IMR-90 (cell line): ENCODE data around the gene SLAMF6. TPM values are rescaled to one million over a fixed set of nuclear protein-coding genes. Genes with fewer than 3 reads are reported as not detected.

ENCODE experiments used
- ATAC-seq: fragments of 200-7000 bp; cut with Tn5 transposase; 2 replicates; pipeline ENCODE4 v1.9.1; 2020; ENCODE audit warnings: low read depth, mild to moderate bottlenecking, moderate library complexity
- BruUV-seq: library from RNA; stranded (reverse); fragments of 400-500 nt; replicated peaks from 2 replicates; lab custom pipeline; 2021; lab: Mats Ljungman, UMichigan
- CTCF ChIA-PET: fragments of 300-600 bp; formaldehyde crosslinking; extraction: SDS; loops from one replicate; lab custom pipeline; 2021; ENCODE audit warnings: antibody characterized with exemption; lab: Yijun Ruan, JAX
- POLR2A ChIA-PET: fragments of 300-600 bp; sonication (Branson Sonifier 250); formaldehyde crosslinking; loops from one replicate; lab custom pipeline; 2022; ENCODE audit warnings: antibody characterized with exemption; ENCODE audit not compliant: unreplicated experiment; lab: Charles Lee
- DNase-seq: peaks from one replicate; pipeline ENCODE4 v3.0.0; 2013
- H2AFZ ChIP-seq: replicated peaks from 2 replicates; pipeline ENCODE3; 2013; ENCODE audit warnings: low read length, mild to moderate bottlenecking; ENCODE audit not compliant: poor library complexity
- H2AK5ac ChIP-seq: 2 replicates; pipeline ENCODE4 v1.6.1; 2013; ENCODE audit warnings: low read depth, low read length, inconsistent platforms
- H2AK9ac ChIP-seq: replicated peaks from 2 replicates; pipeline ENCODE3; 2013; ENCODE audit warnings: mild to moderate bottlenecking, low read depth, low read length, moderate library complexity; ENCODE audit not compliant: poor library complexity
- H2BK120ac ChIP-seq: 2 replicates; pipeline ENCODE4 v1.6.1; 2013; ENCODE audit warnings: low read depth, low read length, inconsistent platforms
- H2BK15ac ChIP-seq: 3 replicates; pipeline ENCODE4 v1.6.1; 2013; ENCODE audit warnings: low read depth, low read length, inconsistent platforms
- H2BK20ac ChIP-seq: 2 replicates; pipeline ENCODE4 v1.6.1; 2013; ENCODE audit warnings: low read depth, mild to moderate bottlenecking, inconsistent platforms, low read length, moderate library complexity
- H2BK5ac ChIP-seq: 2 replicates; pipeline ENCODE4 v1.6.1; 2013; ENCODE audit warnings: mild to moderate bottlenecking, low read depth, low read length, inconsistent platforms; ENCODE audit not compliant: poor library complexity, severe bottlenecking
- H3K14ac ChIP-seq: replicated peaks from 2 replicates; pipeline ENCODE4 v1.6.1; 2013; ENCODE audit warnings: low read depth, low read length, inconsistent platforms
- H3K18ac ChIP-seq: 2 replicates; pipeline ENCODE4 v1.6.1; 2013; ENCODE audit warnings: low read depth, low read length, control low read depth
- H3K23ac ChIP-seq: 2 replicates; pipeline ENCODE4 v1.6.1; 2013; ENCODE audit warnings: low read depth, low read length, inconsistent platforms
- H3K27ac ChIP-seq: 2 replicates; pipeline ENCODE4 v1.5.1; 2013; ENCODE audit warnings: mild to moderate bottlenecking, control low read depth, low read length; ENCODE audit not compliant: insufficient read depth
- H3K27me3 ChIP-seq: 2 replicates; pipeline ENCODE4 v1.6.1; 2013; ENCODE audit warnings: low read length; ENCODE audit not compliant: control insufficient read depth, insufficient read depth
- H3K36me3 ChIP-seq: 2 replicates; pipeline ENCODE4 v1.6.1; 2013; ENCODE audit warnings: low read length, mixed read lengths; ENCODE audit not compliant: control insufficient read depth, insufficient read depth
- H3K4ac ChIP-seq: 2 replicates; pipeline ENCODE4 v1.6.1; 2013; ENCODE audit warnings: low read depth, low read length, inconsistent platforms
- H3K4me1 ChIP-seq: 2 replicates; pipeline ENCODE4 v1.6.1; 2013; ENCODE audit warnings: low read length, mixed read lengths; ENCODE audit not compliant: control insufficient read depth, insufficient read depth
- H3K4me2 ChIP-seq: 2 replicates; pipeline ENCODE4 v1.6.1; 2013; ENCODE audit warnings: low read depth, mild to moderate bottlenecking, control low read depth, low read length, moderate library complexity
- H3K4me3 ChIP-seq: 2 replicates; pipeline ENCODE4 v1.5.1; 2013; ENCODE audit warnings: low read depth, mild to moderate bottlenecking, control low read depth, low read length, moderate library complexity; ENCODE audit not compliant: insufficient read depth
- H3K56ac ChIP-seq: 2 replicates; pipeline ENCODE4 v1.6.1; 2013; ENCODE audit warnings: low read length, inconsistent platforms; ENCODE audit not compliant: insufficient read depth; ENCODE audit errors: extremely low read depth
- H3K79me1 ChIP-seq, 2 experiments: 2 replicates each; pipeline ENCODE4 v1.6.1; 2013; ENCODE audit warnings: low read length in 2 of 2, inconsistent platforms in 1 of 2, low read depth in 1 of 2
- H3K9ac ChIP-seq: 2 replicates; pipeline ENCODE4 v1.6.1; 2013; ENCODE audit warnings: low read depth, low read length, control low read depth
- H3K9me1 ChIP-seq: 2 replicates; pipeline ENCODE4 v1.6.1; 2013; ENCODE audit warnings: low read length, inconsistent platforms; ENCODE audit not compliant: insufficient read depth
- H3K9me3 ChIP-seq: 2 replicates; pipeline ENCODE4 v1.6.1; 2013; ENCODE audit warnings: low read length; ENCODE audit not compliant: control insufficient read depth, insufficient read depth
- H4K20me1 ChIP-seq: 2 replicates; pipeline ENCODE4 v1.6.1; 2013; ENCODE audit warnings: low read length, inconsistent platforms; ENCODE audit not compliant: insufficient read depth
- H4K5ac ChIP-seq: 2 replicates; pipeline ENCODE4 v1.6.1; 2013; ENCODE audit warnings: mild to moderate bottlenecking, low read depth, low read length, control low read depth
- H4K8ac ChIP-seq, 2 experiments: 2 replicates each; pipeline ENCODE4 v1.6.1; 2013; ENCODE audit warnings: low read depth in 2 of 2, low read length in 2 of 2, control low read depth in 1 of 2, inconsistent platforms in 1 of 2
- H4K91ac ChIP-seq: 2 replicates; pipeline ENCODE4 v1.6.1; 2013; ENCODE audit warnings: low read depth, low read length, inconsistent platforms; ENCODE audit not compliant: insufficient read depth
- BHLHE40 ChIP-seq: fragments of 150-350 bp; IDR thresholded peaks from 2 replicates; pipeline ENCODE4 v1.6.1; 2016; ENCODE audit warnings: mild to moderate bottlenecking, low read depth, low read length
- CEBPB ChIP-seq: IDR thresholded peaks from 2 replicates; pipeline ENCODE4 v1.6.1; 2012; ENCODE audit warnings: low read depth, low read length, improper control_type of control experiment
- CHD1 ChIP-seq: IDR thresholded peaks from 2 replicates; pipeline ENCODE4 v1.6.1; 2012; ENCODE audit warnings: low read depth, low read length, improper control_type of control experiment
- CTCF ChIP-seq: conservative IDR thresholded peaks from 2 replicates; pipeline ENCODE4 v1.5.1; 2012; ENCODE audit warnings: mild to moderate bottlenecking, low read depth, low read length, improper control_type of control experiment
- ELK1 ChIP-seq: fragments of 150-350 bp; IDR thresholded peaks from 2 replicates; pipeline ENCODE4 v1.6.1; 2016; ENCODE audit warnings: low read depth, mild to moderate bottlenecking, low read length, moderate library complexity, borderline replicate concordance
- FOS ChIP-seq: fragments of 150-350 bp; IDR thresholded peaks from 2 replicates; pipeline ENCODE4 v1.6.1; 2016; ENCODE audit warnings: low read depth, low read length
- MAFK ChIP-seq: IDR thresholded peaks from 2 replicates; pipeline ENCODE4 v1.6.1; 2012; ENCODE audit warnings: low read depth, low read length, improper control_type of control experiment
- MAZ ChIP-seq: IDR thresholded peaks from 2 replicates; pipeline ENCODE4 v1.6.1; 2012; ENCODE audit warnings: low read depth, mild to moderate bottlenecking, low read length, improper control_type of control experiment, moderate library complexity, borderline replicate concordance
- MXI1 ChIP-seq: IDR thresholded peaks from 2 replicates; pipeline ENCODE4 v1.6.1; 2012; ENCODE audit warnings: low read depth, mild to moderate bottlenecking, low read length, moderate library complexity, borderline replicate concordance
- NFE2L2 ChIP-seq: fragments of 150-350 bp; IDR thresholded peaks from 2 replicates; pipeline ENCODE4 v1.6.1; 2016; ENCODE audit warnings: low read depth, mild to moderate bottlenecking, low read length
- RCOR1 ChIP-seq: IDR thresholded peaks from 2 replicates; pipeline ENCODE4 v1.6.1; 2012; ENCODE audit warnings: mild to moderate bottlenecking, low read length, improper control_type of control experiment; ENCODE audit not compliant: insufficient replicate concordance
- SMC3 ChIP-seq: fragments of 150-350 bp; IDR thresholded peaks from 2 replicates; pipeline ENCODE4 v1.6.1; 2016; ENCODE audit warnings: low read depth, mild to moderate bottlenecking, antibody characterized with exemption, low read length, moderate library complexity
- USF2 ChIP-seq: fragments of 150-350 bp; IDR thresholded peaks from 2 replicates; pipeline ENCODE4 v1.6.1; 2017; ENCODE audit warnings: mild to moderate bottlenecking, antibody characterized with exemption, low read length, low read depth
- WGBS, 2 experiments: methylation state at CpG; one replicate each; pipeline versions ENCODE4 v1.1.5 to v1.1.7; 2013; ENCODE audit warnings: missing lambda C conversion rate in 2 of 2; ENCODE audit not compliant: insufficient read length in 1 of 2; ENCODE audit errors: extremely low coverage in 2 of 2; 5-methylcytosine and 5-hydroxymethylcytosine counted together
- dilution Hi-C: fragments of 300-500 bp; cut with HindIII; formaldehyde crosslinking; loops from one replicate; pipeline ENCODE4 v1.14.3; 2018; ENCODE audit warnings: low sequenced_read_pairs; ENCODE audit not compliant: unreplicated experiment
- in situ Hi-C: fragments of 300-500 bp; cut with MboI; formaldehyde crosslinking; loops from 3 replicates; pipeline ENCODE4 v1.14.3; 2019; ENCODE audit warnings: low sequenced_read_pairs, inconsistent platforms, mixed read lengths
- intact Hi-C: fragments of 100-400 bp; cut with micrococcal nuclease; formaldehyde crosslinking; loops from 2 replicates; pipeline ENCODE4 v1.10.0; 2022
- polyA plus RNA-seq, 3 experiments: library from polyadenylated mRNA; depleted of rRNA; stranded (reverse); fragments of >200 nt; gene quantifications; 2 replicates each; pipeline ENCODE4 v1.2.3, GENCODE V29; 2012; ENCODE audit warnings: low replicate concordance in 1 of 3
- total RNA-seq: library from RNA; depleted of rRNA; stranded (reverse); fragments of >200 nt; gene quantifications from 2 replicates; pipeline ENCODE4 v1.2.3, GENCODE V29; 2012

SLAMF6 gene
- total and polyA plus RNA-seq, 2 of the 4 experiments (the other 2 are of a cell fraction) = not detected

- H4K20me1 ChIP-seq = no peaks in the 10 kb centered on the region
- no peak overlapping the region for H3K23ac ChIP-seq
- ChIA-PET CTCF (no interaction called here), POLR2A (no interaction called here)
- H2BK20ac ChIP-seq = no peak overlapping the region
- no peaks in the 10 kb centered on the region for H3K9me3 ChIP-seq
- intact Hi-C loops (no loop called here), dilution Hi-C loops (no loop called here), in situ Hi-C loops (no loop called here)
- no peak overlapping the region for H2BK5ac ChIP-seq
- H3K4me2 ChIP-seq = no peak overlapping the region
- H2AK9ac ChIP-seq = no peak overlapping the region
- no peaks in the 10 kb centered on the region for H3K27me3 ChIP-seq
- H3K4me3 ChIP-seq = no peak overlapping the region
- no peaks in the 10 kb centered on the region for H3K4me1 ChIP-seq
- no peak for DNase-seq
- no peak overlapping the region for H4K91ac ChIP-seq
- no peak overlapping the region for H4K5ac ChIP-seq
- TF ChIP-seq NFE2L2 (no peak), CTCF (no peak), SMC3 (no peak), RCOR1 (no peak), FOS (no peak), USF2 (no peak), CHD1 (no peak), MAZ (no peak), MAFK (no peak), BHLHE40 (no peak), CEBPB (no peak), MXI1 (no peak), ELK1 (no peak)
- no peak overlapping the region for H2BK15ac ChIP-seq
- no peak overlapping the region for H2AK5ac ChIP-seq
- H2BK120ac ChIP-seq = no peak overlapping the region
- no peaks in the 10 kb centered on the region for H3K9me1 ChIP-seq
- no peaks in the 10 kb centered on the region for H3K36me3 ChIP-seq
- no peak overlapping the region for H3K14ac ChIP-seq
- ATAC-seq = no peak
- no peaks in the 10 kb centered on the region for H3K79me1 ChIP-seq
- no TSS peak for BruUV-seq
- no peak overlapping the region for H4K8ac ChIP-seq
- no peak overlapping the region for H3K9ac ChIP-seq
- no peak overlapping the region for H3K18ac ChIP-seq
- WGBS, 2 experiments = 27% methylated on average over 2 of the region's 4 CpGs; no CpG with 5 or more reads in 1 of the 2 experiments
- H3K56ac ChIP-seq = no peak overlapping the region
- no peak overlapping the region for H3K27ac ChIP-seq
- no peak overlapping the region for H3K4ac ChIP-seq
- H2AFZ ChIP-seq = no peak overlapping the region
Measured at GRCh38 chr1:160547422-160547821, 24.4 kb upstream of the SLAMF6 start.
